Stimulated activated CD8-positive, alpha-beta memory T cell treated with anti-CD3 and anti-CD28 coated beads, Interleukin-12 subunit alpha, Interleukin-12 subunit beta, amount 100 ng/mL, for 4 hours (primary cell): ENCODE measurements around the gene SLC41A3.
A peak's percentile ranks its signal among the peaks of the same experiment; 100 is the strongest.

Source experiments
- DNase-seq: peaks from one replicate; pipeline ENCODE4 v3.0.0-alpha.2; 2020; ENCODE audit warnings: low read depth

The SLC41A3 gene

DNA sequence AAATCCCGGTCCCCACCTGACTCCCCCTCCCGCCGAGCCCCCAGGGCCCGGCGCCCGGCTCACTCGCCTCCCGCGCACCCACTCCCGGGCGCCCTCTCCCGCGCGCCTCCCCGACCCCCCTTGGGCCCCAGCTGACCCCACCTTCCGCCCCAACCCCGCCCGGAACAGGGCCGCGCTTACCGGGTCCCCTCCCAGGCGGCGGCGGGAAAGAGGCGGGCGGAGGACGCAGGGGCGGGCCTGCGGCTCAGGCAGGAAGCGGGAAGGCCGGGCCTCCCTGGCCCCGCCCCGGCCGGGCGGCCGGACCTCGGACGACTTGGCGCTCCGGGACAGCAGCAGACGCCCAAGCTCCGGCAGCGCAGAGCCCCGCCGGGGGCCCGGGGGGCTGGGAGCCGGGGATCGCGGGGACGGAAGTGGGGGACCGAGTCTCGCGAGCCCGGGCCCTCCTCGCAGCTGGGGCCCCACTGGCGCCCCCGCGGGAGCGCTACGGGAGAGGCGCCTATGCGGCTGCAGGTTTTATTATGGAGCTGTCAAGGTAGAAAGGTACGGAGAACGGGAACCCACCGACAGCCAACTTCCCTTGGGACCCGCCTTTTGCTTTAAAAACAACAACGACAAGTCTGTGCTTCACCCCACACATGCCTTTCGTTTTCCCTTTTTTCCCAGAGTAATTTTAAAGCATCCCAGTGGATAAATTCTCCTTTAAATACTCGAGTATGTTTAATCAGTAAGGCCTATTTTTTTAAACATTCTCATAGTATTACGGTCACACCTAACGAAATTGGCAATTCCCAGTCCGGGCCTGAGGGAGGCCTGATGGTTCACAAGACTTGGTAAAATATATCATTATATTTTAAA, at the start of gene SLC41A3:
SLC41A3 (minus strand) TSS at position 212 of the 855 bp plus-strand sequence. CDS start 15,905 bp downstream, outside the sequence.
- DNase-seq = peak; percentile 82

DNA sequence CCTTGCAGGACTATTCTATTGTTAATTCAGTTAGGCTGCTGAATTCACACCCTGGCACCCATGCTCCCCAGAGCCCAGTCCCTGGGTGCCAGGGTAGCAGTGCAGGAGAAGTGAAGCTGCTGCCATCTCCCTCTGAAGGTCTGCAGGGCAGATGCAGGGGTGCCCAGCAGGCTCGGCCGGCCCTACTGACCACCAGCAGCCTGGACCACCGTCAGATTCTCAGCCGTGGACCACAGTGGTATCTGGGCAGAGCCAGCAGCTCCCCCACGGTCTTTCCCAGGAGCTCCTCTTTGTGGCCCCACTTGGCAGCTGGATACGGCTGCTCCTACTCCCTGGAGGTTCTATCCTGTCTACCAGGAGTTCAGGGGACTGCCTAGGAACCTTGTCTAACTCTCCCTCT, 49.7 kb upstream of the SLC41A3 start:
- DNase-seq = no peak

DNA sequence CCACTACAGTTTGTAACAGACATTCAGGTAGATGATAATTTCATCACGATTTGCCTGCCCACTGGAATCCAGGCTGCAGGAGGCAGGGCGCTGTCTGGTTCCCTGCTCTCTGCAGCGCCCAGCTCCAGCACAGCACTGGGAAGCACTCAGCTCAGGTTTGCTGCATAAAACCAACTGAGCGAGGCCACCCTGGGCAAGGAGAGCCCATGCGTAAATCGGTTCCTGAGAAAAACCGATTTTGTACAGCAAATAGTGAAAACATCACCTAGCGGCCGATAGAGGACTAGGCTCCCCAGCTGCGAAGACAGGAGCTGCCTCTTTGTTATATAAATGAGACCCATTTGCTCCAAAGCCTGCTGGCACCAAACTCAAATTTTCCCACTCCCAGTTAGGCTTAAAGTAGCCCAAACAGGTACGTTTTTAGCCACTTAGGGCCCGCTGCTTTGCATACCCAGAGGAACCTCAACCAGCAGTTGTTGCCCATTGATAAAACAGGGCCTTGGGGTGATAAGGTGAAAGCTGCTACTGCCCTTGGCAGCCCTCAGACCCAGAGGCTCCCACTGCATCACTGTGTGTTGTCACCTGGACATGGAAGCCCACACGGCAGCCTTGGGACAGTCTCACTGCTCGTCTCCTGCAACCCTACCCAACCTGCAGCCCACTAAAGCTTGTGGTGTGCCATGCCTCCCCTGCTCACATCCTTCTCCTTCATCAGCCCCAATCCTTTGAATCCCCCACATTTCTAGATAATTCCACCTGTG, 49.0 kb upstream of the SLC41A3 start:
- DNase-seq = no peak

DNA sequence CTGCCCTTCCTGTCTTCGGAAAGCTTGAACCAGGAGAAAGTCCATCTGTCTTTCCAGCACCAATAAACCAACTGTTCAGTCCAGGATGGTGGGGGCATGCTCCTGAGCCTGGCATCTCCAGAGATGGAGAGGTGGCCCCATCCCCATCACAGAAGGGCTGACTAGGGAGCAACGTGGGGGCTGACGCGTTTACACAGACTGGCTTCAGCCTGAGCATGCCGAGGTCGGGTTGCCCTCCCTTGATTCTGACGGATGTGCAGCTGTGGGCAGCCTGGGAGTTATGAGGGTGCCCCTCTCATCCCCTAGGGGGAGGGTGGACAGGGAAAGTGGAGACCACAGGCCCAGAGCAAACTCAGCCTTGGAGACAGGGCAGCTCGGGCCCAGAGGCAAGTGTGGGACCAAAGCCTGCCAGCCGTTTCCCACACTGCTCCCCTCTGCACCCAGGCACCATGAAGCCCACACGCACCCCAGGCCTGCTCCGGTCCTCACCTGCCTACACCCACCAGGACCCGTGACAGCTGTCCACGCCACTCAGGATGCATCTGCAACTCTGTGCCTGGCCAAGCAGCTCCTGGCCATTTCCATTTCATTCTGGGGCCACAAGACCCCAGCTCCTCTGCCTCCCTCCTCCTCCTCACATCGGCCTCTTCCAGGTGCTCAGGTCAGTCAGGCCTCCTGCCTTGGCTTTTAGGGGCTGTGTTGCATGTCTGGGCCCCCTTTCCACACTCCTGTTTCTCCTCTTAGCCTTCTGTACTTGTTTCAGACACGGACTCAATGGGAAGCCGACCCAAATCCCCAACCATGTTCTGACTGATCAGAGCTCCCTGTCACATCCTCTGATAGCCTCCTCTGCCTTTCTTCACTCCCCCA, 48.2 kb upstream of the SLC41A3 start:
- DNase-seq = no peak

DNA sequence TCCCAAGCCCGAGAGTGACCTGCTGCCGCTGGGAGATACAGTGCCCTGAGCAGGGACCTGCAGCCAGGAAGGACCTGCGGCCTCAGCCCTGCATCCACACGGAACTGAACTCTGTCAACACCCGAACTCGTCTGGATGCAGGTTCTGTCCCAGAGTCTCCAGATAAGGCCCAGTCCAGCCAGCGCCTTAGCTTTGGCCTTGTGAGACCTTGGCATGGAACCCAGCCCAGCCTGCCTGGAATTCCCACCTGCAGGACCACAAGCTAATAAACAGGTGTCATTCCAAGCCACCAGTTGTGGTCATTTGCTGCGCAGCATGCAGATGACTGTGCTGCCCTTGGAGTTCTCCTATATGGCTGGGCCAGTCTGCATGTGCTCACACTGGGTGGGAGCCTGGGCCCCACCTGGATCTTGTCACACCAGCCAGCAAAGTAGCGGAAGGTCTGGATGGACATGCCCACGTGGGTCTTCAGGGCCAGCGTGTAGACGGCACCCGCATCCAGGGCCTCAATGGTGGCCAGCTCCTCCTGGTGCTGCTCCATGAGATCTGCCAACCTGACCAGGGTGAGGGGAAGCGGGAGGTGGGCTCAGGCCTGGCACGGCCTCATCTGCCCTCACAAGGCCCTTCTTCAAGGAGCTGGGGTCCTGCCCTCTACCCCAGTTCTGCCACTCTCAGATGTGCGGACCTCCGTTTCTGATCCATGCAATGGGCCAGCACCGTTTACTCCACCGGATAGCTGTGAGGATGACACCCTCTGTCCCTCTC, 47.2 kb upstream of the SLC41A3 start:
- DNase-seq = no peak

DNA sequence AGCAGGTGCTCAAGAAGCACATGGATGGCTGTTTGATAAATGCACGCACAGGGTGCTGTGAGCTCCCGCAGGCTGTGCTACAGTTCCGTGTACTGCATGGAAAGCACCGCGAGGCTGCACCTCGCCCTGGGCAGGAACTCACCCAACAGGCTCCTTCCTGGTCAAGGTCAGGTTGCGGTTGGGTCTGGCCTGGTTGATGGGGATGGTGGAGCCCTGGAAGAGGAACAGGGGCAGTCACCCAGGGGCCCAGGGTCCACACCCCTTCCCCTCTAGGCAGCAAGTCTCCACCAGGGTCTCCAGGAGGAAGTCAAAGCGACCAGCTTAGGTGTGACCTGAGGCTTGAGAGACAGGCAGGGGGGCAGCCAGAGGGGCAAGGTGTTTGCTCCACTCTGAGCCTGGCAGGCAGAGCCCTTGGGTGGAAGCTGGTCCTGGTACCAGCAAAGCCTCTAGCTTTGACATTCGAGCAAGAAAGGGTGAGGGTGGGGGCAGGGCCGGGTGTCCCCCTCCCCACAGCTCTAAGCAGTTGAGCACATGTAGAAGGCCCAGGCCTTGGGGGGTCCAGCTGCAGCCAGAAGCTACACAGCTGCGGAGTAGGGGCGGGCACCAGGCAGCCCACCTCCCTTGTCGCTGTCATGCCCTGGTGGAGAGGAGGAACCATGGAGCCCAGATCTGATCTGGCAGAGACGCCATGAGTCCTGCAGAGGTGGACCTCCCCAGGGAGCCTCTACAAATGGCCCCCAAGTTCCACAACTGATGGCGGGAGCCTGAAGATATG, 46.3 kb upstream of the SLC41A3 start:
- no peak for DNase-seq

DNA sequence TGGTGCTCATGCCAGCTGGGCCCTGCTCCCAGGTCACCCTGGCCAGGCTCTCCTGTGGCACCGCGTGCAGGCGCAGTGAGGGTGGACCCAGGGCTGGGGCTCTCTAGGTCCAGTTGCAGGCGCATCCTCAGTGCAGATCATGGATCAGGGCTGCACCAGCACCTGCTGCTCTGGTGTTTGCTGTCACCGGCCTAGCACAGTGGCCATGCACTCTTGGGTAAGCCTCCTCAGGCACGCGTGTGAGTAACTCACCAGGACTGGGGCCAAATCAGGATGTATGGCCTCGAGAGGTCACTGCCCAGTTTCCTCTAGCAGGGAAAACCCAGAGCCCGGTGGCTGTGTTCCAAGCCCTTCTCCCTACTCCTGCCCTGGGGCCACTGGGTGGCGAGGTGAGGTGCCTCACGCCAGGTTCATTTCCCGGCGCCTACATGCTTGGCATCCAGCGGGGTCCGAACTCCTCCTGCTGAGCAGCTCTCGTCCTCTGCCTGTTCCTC, 45.5 kb upstream of the SLC41A3 start:
- no peak for DNase-seq

DNA sequence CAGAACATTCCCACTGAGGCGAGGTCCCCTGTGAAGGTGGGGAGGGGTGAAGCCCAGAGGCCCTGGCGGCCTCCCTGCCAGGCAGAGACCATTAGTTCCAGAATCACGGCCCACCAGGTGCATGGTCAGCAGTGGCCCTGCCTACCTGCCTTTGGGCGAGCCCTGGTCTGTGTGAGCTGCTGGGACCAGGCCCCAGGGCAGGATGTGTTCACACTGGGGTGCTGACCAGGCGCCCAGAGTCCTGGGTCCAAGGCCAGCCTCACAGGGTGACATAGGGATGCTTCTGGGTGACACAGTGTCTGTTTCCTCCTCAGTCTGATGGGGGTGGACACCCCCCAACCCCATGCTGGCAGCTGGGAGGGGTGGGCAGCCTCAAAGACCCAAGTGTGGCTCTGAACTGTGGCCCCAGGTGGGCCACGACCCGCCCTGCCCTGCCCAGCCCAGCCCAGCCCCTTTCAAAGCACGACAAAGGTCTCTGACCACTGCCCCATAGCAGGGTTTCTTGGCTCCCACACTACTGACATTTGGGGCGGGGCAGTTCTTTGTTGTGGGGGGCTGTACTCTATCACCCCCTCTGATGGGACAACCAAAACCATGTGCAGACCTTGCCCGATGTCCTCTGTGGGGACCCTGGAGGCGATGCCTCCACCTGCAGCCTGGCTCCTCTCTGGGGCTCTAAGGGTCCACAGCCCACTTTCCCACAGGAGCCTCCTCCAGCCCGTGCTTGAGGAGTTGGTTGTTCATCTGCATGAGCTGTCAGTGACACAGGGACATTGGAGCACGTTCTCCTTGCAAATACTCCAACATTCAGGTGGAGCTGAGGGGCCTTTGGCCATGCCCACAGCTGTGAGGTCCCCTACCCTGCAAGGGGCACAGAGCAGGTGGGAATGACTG, 44.8 kb upstream of the SLC41A3 start:
- no peak for DNase-seq

DNA sequence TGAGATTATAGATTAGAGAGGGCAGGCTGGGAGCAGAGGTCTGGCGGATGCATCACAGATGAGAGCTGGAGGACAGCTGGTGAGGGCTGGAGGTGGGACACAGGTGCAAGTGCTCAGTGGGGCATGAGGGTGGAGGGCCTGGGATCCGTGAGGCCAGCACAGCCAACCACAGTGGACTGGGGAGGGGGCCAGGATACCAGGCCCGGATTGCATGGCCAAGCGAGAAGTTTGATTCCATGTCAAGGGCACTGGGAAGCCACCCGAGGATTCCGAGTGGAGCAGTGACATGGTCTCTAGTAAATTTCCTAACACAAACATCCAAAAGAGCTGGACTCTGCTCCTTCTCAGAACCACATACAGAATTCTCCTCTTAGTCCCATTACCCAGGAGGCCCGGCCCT, 44.0 kb upstream of the SLC41A3 start:
- no peak for DNase-seq

DNA sequence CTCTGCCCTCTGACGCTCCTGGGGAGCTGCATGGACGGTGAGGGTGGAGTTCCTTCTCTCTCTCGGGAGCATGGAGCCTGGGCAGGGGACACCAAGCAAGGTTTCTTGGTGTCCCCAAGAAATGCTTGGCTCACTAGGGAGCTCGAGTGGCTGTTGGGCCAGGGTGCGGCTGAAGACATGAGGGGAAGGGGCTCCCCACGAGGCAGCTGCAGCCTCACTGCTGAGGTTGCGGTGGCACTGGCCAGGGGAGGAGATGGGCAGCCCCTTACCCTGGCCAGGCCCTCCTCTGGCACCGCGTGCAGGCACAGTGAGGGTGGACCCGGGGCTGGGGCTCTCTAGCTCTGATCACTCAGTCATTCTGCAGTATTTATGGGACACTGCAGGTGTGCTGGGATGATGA, 43.5 kb upstream of the SLC41A3 start:
- DNase-seq = no peak

DNA sequence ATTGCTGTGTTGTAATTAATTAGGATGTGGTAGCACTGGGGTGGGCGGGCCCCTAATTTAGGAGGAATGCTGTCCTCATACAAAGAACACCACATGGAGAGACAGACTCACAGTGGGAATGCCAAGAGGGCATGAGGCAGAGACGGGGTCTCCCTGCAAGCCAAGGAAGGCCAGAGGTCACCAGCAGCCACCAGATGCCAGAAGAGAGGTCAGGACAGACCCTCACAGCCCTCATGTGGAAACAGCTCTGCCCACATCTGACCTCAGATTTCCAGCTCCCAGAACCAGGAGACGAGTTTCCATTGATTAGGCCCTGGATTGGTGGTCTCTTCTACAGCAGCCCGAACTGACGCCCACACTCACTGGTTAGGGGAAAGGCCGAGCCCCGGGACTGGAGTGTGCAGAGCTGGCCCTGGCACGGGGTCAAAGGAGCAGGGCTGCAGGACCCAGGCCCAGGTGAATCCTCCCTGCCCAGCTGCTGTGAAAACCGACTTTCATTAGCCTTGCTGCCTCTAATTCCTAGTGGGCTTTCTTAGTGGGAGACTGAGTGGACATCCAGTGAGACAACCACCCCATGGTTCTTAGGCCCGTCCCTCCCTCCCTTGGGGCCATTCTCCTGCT, 43.0 kb upstream of the SLC41A3 start:
- no peak for DNase-seq

DNA sequence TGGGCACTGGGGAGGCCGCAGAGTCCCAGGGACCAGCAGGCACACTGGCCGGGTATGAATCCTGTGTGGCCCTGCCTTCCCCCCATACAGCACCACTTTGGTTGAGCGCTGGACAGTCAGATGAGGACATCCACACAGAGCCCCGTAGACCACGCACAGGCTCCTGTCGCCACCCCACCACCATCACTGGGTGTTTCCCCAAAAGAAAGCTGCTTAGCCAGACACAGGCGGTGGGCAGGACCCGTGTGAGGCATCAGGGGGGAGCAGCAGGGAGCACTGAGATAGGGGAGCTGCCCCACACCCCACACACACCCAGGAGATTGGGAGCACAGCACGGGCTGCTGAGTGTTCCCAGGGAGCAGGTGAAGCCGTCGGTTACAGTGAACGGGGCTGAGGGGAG, 42.4 kb upstream of the SLC41A3 start:
- no peak for DNase-seq

DNA sequence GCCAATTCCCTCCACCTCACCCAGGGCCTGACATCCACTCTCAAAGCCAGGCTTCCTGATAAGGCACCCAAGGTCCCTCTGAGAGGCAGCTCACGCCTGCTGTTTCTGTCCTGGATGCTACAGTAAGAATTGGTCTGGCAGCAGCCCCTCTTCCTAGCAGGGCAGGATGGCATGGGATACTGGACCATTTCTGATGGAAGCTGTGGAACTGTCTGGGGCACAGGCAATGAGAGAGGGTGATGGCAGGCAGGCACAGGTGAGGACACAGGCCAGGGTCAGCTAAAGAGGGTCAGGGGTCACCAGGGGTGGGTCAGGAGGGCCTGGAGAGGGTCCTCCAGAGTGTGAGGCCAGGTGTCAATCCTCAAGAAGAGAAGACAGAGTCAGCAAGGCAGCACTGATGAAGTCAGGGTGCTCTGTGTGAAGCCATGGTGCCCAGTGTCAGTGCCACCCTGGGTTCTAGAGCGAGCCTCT, 41.9 kb upstream of the SLC41A3 start:
- DNase-seq = no peak

DNA sequence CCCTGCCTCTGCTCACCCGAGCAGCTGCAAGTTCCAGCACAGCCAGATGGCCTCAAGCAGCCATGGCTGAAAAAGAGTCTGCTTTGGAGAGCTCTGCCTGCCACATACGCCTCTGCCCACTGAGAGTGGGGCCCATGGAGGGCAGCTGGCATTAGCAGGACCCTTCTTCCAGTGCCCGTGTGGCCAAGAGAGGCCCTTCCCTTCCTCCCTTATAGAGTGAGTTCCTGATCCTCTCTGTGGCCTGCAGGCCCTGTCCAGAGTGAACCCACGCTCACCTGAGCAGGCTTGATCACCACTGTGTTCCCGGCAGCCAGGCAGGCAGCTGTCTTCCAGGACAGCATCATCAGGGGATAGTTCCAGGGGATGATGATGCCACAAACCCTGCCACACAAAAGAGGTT, 41.4 kb upstream of the SLC41A3 start:
- DNase-seq = no peak

DNA sequence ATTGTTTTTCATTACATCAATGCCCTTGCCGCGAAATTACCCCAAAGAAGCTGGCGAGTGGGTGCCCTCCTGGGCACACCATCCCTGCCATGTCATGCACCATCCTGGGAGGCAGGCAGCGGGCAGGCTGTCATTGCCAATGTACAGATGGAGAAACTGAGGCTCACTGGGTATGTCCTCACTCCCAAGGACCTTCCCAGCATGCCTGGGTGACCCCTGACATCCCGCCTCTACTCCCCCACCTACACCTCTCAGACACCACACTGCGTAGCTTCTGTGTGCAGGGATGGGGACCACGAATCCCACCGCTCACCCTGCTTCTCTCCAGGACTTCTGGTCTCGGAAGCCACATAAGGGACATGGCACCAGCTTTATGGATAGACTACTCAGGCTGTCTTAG, 41.0 kb upstream of the SLC41A3 start:
- no peak for DNase-seq

DNA sequence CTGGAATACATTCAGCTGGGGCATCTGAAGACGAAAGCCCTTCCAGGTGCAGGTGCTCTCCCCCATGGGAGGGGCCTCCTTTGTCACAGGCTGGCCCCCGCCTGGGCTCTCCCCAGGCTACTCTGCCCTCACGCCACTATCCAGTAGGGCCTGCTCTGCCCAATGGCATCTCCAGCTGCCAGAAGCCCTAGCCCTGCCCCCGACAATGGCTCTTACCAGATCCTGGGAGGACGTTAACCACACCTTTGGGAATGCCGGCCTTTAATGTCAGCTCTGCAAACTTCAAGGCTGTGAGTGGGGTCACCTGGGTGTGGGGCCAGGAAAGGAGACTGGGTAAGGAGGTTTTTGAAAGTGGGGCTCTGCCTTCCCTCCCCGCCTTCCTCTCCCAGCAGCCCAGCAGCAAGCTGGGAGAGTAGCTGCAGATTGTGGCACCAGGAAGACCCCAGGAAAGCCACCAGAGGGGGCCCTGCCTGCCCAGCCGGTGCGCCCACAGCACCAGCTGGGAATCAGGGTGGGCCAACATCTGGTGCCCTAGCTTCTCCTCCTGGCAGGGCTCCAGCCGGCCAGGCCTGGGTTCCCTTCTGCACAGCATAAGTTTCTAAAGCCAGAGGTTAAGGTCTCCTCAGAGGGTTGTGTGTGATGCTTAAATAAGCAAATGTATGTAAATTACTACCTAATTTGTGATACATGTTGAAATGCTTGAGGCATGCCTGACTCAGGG, 40.4 kb upstream of the SLC41A3 start:
- no peak for DNase-seq

DNA sequence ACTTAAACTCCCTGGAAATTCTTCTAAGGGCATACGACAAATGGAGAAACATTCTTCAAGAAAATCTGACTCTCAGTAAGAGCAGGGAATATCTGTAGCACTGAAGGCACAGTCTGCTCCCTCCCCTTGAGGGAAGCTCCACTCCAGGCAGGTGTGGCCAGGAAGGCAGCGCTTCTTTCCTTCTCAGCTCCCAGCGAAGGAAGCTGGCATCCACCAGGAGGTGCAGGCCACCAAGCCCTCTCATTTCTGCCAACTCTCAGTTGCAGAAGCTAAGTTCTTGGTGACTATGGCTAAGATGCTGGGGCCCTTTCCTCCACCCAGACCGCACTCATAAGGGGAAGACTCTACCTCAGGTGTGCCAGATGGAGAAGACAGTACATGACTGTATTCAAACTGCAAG, 37.7 kb upstream of the SLC41A3 start:
- DNase-seq = no peak

DNA sequence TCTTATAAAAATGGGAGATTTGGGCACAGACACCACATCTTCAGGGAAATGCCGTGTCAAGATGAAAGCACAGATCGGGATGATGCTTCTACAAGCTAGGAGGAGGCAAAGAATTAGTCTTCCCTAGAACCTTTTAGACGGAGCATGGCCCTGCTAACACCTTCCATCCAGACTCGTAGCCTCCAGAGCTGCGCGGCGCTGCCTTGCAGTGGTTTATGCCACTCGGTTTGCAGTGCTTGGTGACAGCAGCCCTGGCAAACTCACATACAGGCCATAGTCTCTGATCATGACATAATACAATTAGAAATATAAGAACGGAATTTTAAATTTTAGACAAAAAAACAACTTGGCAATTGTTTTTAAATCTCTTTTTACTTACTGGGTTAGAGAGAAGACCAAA, 37.1 kb upstream of the SLC41A3 start:
- no peak for DNase-seq
